PC-9 (cell line): ENCODE results near the gene ATP8A1.

ENCODE experiments used
- CTCF ChIP-seq: fragments of 200-600 bp; sonication (generic); conservative IDR thresholded peaks from 2 replicates; pipeline ENCODE4 v1.6.1; 2017; ENCODE audit warnings: mixed run types, antibody characterized with exemption, mild to moderate bottlenecking, moderate library complexity
- EZH2 ChIP-seq: fragments of 200-600 bp; sonication (generic); IDR thresholded peaks from 2 replicates; pipeline ENCODE4 v1.8.0; 2017; ENCODE audit warnings: antibody characterized with exemption, low read depth

DNA sequence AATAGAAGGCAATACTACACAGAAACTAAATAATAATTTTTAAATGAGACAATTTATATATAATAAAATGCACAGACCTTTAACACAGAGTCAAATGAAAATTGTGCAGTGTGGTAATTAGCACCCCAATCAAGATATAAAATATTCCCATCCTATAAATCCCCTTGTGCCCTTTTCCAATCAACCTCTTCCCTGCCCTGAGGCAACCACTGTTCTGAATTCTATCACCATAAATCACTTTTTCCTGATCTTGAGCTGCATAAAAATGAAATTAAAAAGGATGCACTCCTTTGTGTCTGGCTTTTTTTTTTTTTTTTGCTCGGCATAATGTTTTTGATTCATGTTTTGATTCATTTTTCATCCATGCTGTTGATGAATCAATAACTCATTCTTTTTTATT is 107.0 kb downstream of the ATP8A1 start:
- TF ChIP-seq CTCF, result no peak
- TF ChIP-seq EZH2, result no peak
